HepG2 (cell line): ENCODE measurements around the gene FAM120B. TPM values are rescaled to one million over a fixed set of nuclear protein-coding genes. Genes with fewer than 3 reads are reported as not detected.

Source experiments
- ATAC-seq: fragments of 200-7000 bp; cut with Tn5 transposase; 3 replicates; pipeline ENCODE4 v1.9.1; 2020; ENCODE audit warnings: mild to moderate bottlenecking, moderate library complexity
- BruUV-seq: library from RNA; stranded (reverse); fragments of 400-500 nt; replicated peaks from 2 replicates; lab custom pipeline; 2021; lab: Mats Ljungman, UMichigan
- CTCF ChIA-PET: fragments of 300-600 bp; formaldehyde crosslinking; extraction: SDS; loops from one replicate; lab custom pipeline; 2021; ENCODE audit warnings: low total read pairs, inconsistent platforms, low intra/inter-chr PET ratio; lab: Yijun Ruan, JAX
- POLR2A ChIA-PET: fragments of 350-600 bp; sonication (Branson Sonifier 250); formaldehyde crosslinking; loops from one replicate; lab custom pipeline; 2020; ENCODE audit warnings: antibody characterized with exemption, inconsistent platforms; lab: Yijun Ruan, JAX
- DNase-seq: peaks from one replicate; pipeline ENCODE4 v3.0.0-alpha.2; 2015; ENCODE audit warnings: low spot score
- FAIRE-seq: peaks from 3 replicates; lab custom pipeline; 2011; peaks lifted over from hg19 to GRCh38; lab: Jason Lieb, UNC
- H2AFZ ChIP-seq: one replicate; pipeline ENCODE4 v1.6.1; 2011; ENCODE audit warnings: low read length, inconsistent platforms
- H3K27ac ChIP-seq: fragments of 300-600 bp; 3 replicates; pipeline ENCODE4 v1.8.0; 2011; ENCODE audit warnings: mixed run types, mild to moderate bottlenecking, mixed read lengths, low read length, inconsistent platforms; ENCODE audit not compliant: insufficient read depth; ENCODE audit errors: extremely low read length
- H3K27me3 ChIP-seq, 2 experiments: fragments of 200-600 bp in 1 of 2; 2 replicates in 1 of 2; 3 replicates in 1 of 2; pipeline versions ENCODE4 v1.6.0 to v1.8.0; 2011; ENCODE audit warnings: low read length in 2 of 2, mild to moderate bottlenecking in 2 of 2, moderate library complexity in 2 of 2, inconsistent platforms in 1 of 2; ENCODE audit not compliant: insufficient read depth in 2 of 2, control insufficient read depth in 1 of 2
- H3K36me3 ChIP-seq, 2 experiments: fragments of 200-600 bp in 1 of 2; replicated peaks in 1 of 2; 2 replicates in 1 of 2; 3 replicates in 1 of 2; pipeline versions ENCODE4 v1.5.1 to v1.8.0; 2011; ENCODE audit warnings: low read length in 2 of 2, inconsistent platforms in 1 of 2; ENCODE audit not compliant: insufficient read depth in 2 of 2, control insufficient read depth in 1 of 2
- H3K4me1 ChIP-seq: 2 replicates; pipeline ENCODE4 v1.5.1; 2012; ENCODE audit warnings: low read length, inconsistent platforms; ENCODE audit not compliant: insufficient read depth
- H3K4me2 ChIP-seq: 2 replicates; pipeline ENCODE4 v1.6.0; 2011; ENCODE audit warnings: low read depth, low read length, inconsistent platforms
- H3K4me3 ChIP-seq, 3 experiments: fragments of 200-600 bp in 1 of 3; sonication (generic), shearing (Covaris generic) in 1 of 3; replicated peaks in 1 of 3; 2 replicates each; pipeline ENCODE4 v1.5.1; 2011 to 2016; ENCODE audit warnings: low read length in 3 of 3, inconsistent platforms in 2 of 3, low read depth in 2 of 3, mild to moderate bottlenecking in 2 of 3, control low read depth in 1 of 3, mixed read lengths in 1 of 3; ENCODE audit not compliant: insufficient read depth in 1 of 3
- H3K79me2 ChIP-seq: one replicate; pipeline ENCODE4 v1.6.1; 2011; ENCODE audit warnings: low read length, inconsistent platforms; ENCODE audit not compliant: insufficient read depth
- H3K9ac ChIP-seq: 2 replicates; pipeline ENCODE4 v1.6.0; 2011; ENCODE audit warnings: mild to moderate bottlenecking, low read depth, low read length, inconsistent platforms; ENCODE audit not compliant: insufficient read depth
- H3K9me3 ChIP-seq: 2 replicates; pipeline ENCODE4 v1.5.1; 2012; ENCODE audit warnings: mild to moderate bottlenecking, low read length
- H4K20me1 ChIP-seq: 2 replicates; pipeline ENCODE4 v1.6.0; 2011; ENCODE audit warnings: inconsistent platforms, mild to moderate bottlenecking, low read length, moderate library complexity; ENCODE audit not compliant: insufficient read depth
- ARNT2 ChIP-seq: sonication (generic); formaldehyde crosslinking; IDR thresholded peaks from 2 replicates; pipeline ENCODE4 v1.8.0; 2022; ENCODE audit warnings: mild to moderate bottlenecking, low read depth, missing genetic modification reagents, moderate library complexity
- HIVEP1 ChIP-seq: sonication (generic); formaldehyde crosslinking; IDR thresholded peaks from 2 replicates; pipeline ENCODE4 v1.4.0; 2020; ENCODE audit warnings: mild to moderate bottlenecking, missing genetic modification reagents
- HNRNPH1 ChIP-seq: fragments of 200-400 bp; formaldehyde crosslinking; optimal IDR thresholded peaks from 2 replicates; pipeline ENCODE3; 2017; ENCODE audit warnings: mild to moderate bottlenecking, low read depth, low read length
- KAT8 ChIP-seq: IDR thresholded peaks from 2 replicates; pipeline ENCODE4 v1.6.1; 2016; ENCODE audit warnings: missing genetic modification reagents, missing compliant biosample characterization
- SP140L ChIP-seq: sonication (generic); formaldehyde crosslinking; IDR thresholded peaks from 2 replicates; pipeline ENCODE4 v1.4.0; 2020; ENCODE audit warnings: missing genetic modification reagents, borderline replicate concordance
- TCF7 ChIP-seq: sonication (generic); IDR thresholded peaks from 2 replicates; pipeline ENCODE4 v1.6.1; 2016; ENCODE audit warnings: antibody characterized with exemption, low read depth
- ZFP37 ChIP-seq: sonication (generic); formaldehyde crosslinking; IDR thresholded peaks from 2 replicates; pipeline ENCODE4 v1.4.0; 2020; ENCODE audit warnings: missing genetic modification reagents, borderline replicate concordance
- ZFYVE20 ChIP-seq: sonication (generic); formaldehyde crosslinking; IDR thresholded peaks from 2 replicates; pipeline ENCODE4 v1.8.0; 2023; ENCODE audit warnings: low read depth, mild to moderate bottlenecking, moderate library complexity, missing genetic modification reagents, borderline replicate concordance
- ZNF317 ChIP-seq: sonication (generic); formaldehyde crosslinking; IDR thresholded peaks from 2 replicates; pipeline ENCODE4 v1.5.0; 2020; ENCODE audit warnings: mild to moderate bottlenecking, missing genetic modification reagents
- ZNF326 ChIP-seq: sonication (generic); formaldehyde crosslinking; IDR thresholded peaks from 2 replicates; pipeline ENCODE4 v1.4.0; 2020; ENCODE audit warnings: missing genetic modification reagents, borderline replicate concordance
- ZNF615 ChIP-seq: sonication (generic); formaldehyde crosslinking; IDR thresholded peaks from 2 replicates; pipeline ENCODE4 v1.5.0; 2020; ENCODE audit warnings: mild to moderate bottlenecking, missing genetic modification reagents, borderline replicate concordance
- ZNF850 ChIP-seq: sonication (generic); formaldehyde crosslinking; conservative IDR thresholded peaks from 2 replicates; pipeline ENCODE4 v1.9.0; 2021; ENCODE audit warnings: mild to moderate bottlenecking, missing genetic modification reagents
- ZSCAN25 ChIP-seq: sonication (generic); formaldehyde crosslinking; IDR thresholded peaks from 2 replicates; pipeline ENCODE4 v1.8.0; 2022; ENCODE audit warnings: mild to moderate bottlenecking, missing genetic modification reagents
- WGBS: methylation state at CpG from one replicate; pipeline ENCODE4 v1.1.6; 2017; ENCODE audit warnings: low lambda C conversion rate; 5-methylcytosine and 5-hydroxymethylcytosine counted together
- in situ Hi-C: cut with HindIII; loops from 2 replicates; pipeline ENCODE4 v1.10.0; 2017; ENCODE audit warnings: low pct_unique_long_range_greater_than_20kb; ENCODE audit not compliant: extremely low pct_ligation_motif_present
- intact Hi-C: fragments of 100-400 bp; cut with micrococcal nuclease; formaldehyde crosslinking; loops from one replicate; pipeline ENCODE4 v1.10.0; 2022; ENCODE audit not compliant: unreplicated experiment
- polyA plus RNA-seq, 8 experiments: library from polyadenylated mRNA; depleted of rRNA in 3 of 8; stranded (reverse) in 7 of 8; unstranded in 1 of 8; fragments of >200 nt; fragmentation: Illumina TruSeq in 4 of 8; extraction: Trizol in 4 of 8; gene quantifications; 2 replicates each; pipeline versions ENCODE4 v1.2.1 to v1.2.3, GENCODE V29; 2011 to 2016; ENCODE audit warnings: low read depth in 4 of 8, missing spikeins in 1 of 8, mixed read lengths in 1 of 8; ENCODE audit not compliant: insufficient read depth in 1 of 8
- total RNA-seq, 5 experiments: library from RNA; depleted of rRNA; stranded (reverse); fragments of >200 nt; fragmentation: Illumina TruSeq; extraction: Trizol; gene quantifications; 2 replicates each; pipeline ENCODE4 v1.2.3, GENCODE V29; 2016; ENCODE audit warnings: low read depth in 1 of 5
- TF ChIP-seq, protein P1 (sequence below): sonication (generic); formaldehyde crosslinking; IDR thresholded peaks from 2 replicates; pipeline ENCODE4 v1.4.0; 2020; ENCODE audit warnings: missing genetic modification reagents, mild to moderate bottlenecking, borderline replicate concordance
- TF ChIP-seq, protein P2 (sequence below): sonication (generic); formaldehyde crosslinking; IDR thresholded peaks from 2 replicates; pipeline ENCODE4 v1.8.0; 2022; ENCODE audit warnings: mild to moderate bottlenecking, missing genetic modification reagents, moderate library complexity
- TF ChIP-seq, protein P3 (sequence below): sonication (generic); formaldehyde crosslinking; IDR thresholded peaks from 2 replicates; pipeline ENCODE4 v1.8.1; 2022; ENCODE audit warnings: low read depth, mild to moderate bottlenecking, missing genetic modification reagents
- TF ChIP-seq, protein P4 (sequence below): IDR thresholded peaks from 2 replicates; pipeline ENCODE4 v1.6.1; 2012; ENCODE audit warnings: inconsistent platforms
- TF ChIP-seq, protein P5 (sequence below): IDR thresholded peaks from 2 replicates; pipeline ENCODE4 v1.6.1; 2016; ENCODE audit warnings: control low read depth

The FAM120B gene
- total and polyA plus RNA-seq, 2 of the 13 experiments (the other 11 are each of a cell fraction or from before 2014, with no cell fraction given) = 9.2 to 10.7 TPM

DNA sequence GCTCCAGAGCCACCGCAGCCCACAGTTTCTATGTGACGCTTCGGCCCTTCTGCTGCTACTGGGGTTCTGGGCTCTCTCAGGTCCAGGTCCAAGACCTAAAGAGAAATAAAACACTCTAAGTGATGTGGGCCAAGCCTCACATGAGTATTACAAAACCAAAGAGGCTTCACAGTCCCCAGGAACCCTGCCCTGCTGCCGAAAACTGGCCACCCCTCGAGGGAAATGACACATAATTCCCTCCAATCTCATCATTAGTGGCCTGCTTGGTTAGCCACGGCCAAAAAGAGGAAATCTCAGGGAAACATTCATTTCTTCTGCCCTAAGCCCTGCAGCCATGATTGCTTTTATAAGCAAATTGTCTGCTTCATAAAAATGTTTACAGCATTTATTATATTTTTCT is 48.2 kb upstream of the FAM120B start:
- ChIA-PET POLR2A (no interaction called here), CTCF (no interaction called here)
- intact Hi-C loops (no loop called here), in situ Hi-C loops (no loop called here)
- H3K9me3 ChIP-seq = no peaks in the 10 kb centered on the region
- peaks cover 16 to 81% of the 10 kb centered on the region in 2 experiments; a peak in 4 of 5 replicates for H3K27me3 ChIP-seq
- ATAC-seq = no peak
- H3K27ac ChIP-seq = no peak overlapping the region
- BruUV-seq = no TSS peak
- H3K79me2 ChIP-seq = no peaks in the 10 kb centered on the region
- no peak overlapping the region for H2AFZ ChIP-seq
- no peak overlapping the region for H3K4me2 ChIP-seq
- WGBS = 35% methylated on average over 6 of the region's 6 CpGs
- H3K9ac ChIP-seq = no peak overlapping the region
- H3K4me3 ChIP-seq = no peak overlapping the region
- no peaks in the 10 kb centered on the region for H4K20me1 ChIP-seq
- TF ChIP-seq, protein P1, sequence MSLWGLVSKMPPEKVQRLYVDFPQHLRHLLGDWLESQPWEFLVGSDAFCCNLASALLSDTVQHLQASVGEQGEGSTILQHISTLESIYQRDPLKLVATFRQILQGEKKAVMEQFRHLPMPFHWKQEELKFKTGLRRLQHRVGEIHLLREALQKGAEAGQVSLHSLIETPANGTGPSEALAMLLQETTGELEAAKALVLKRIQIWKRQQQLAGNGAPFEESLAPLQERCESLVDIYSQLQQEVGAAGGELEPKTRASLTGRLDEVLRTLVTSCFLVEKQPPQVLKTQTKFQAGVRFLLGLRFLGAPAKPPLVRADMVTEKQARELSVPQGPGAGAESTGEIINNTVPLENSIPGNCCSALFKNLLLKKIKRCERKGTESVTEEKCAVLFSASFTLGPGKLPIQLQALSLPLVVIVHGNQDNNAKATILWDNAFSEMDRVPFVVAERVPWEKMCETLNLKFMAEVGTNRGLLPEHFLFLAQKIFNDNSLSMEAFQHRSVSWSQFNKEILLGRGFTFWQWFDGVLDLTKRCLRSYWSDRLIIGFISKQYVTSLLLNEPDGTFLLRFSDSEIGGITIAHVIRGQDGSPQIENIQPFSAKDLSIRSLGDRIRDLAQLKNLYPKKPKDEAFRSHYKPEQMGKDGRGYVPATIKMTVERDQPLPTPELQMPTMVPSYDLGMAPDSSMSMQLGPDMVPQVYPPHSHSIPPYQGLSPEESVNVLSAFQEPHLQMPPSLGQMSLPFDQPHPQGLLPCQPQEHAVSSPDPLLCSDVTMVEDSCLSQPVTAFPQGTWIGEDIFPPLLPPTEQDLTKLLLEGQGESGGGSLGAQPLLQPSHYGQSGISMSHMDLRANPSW (CRISPR knock-in tag) = no peak
- TF ChIP-seq ARNT2 (CRISPR knock-in tag) (no peak), SP140L (CRISPR knock-in tag) (no peak), ZSCAN25 (CRISPR knock-in tag) (no peak), HIVEP1 (CRISPR knock-in tag) (no peak), ZNF615 (CRISPR knock-in tag) (no peak), TCF7 (no peak), HNRNPH1 (no peak), ZFP37 (CRISPR knock-in tag) (no peak), ZNF850 (CRISPR knock-in tag) (no peak), ZNF317 (CRISPR knock-in tag) (no peak), ZNF326 (CRISPR knock-in tag) (no peak), KAT8 (CRISPR knock-in tag) (no peak), ZFYVE20 (CRISPR knock-in tag) (no peak)
- TF ChIP-seq, protein P2, sequence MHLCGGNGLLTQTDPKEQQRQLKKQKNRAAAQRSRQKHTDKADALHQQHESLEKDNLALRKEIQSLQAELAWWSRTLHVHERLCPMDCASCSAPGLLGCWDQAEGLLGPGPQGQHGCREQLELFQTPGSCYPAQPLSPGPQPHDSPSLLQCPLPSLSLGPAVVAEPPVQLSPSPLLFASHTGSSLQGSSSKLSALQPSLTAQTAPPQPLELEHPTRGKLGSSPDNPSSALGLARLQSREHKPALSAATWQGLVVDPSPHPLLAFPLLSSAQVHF (CRISPR knock-in tag) = no peak
- TF ChIP-seq, protein P3, sequence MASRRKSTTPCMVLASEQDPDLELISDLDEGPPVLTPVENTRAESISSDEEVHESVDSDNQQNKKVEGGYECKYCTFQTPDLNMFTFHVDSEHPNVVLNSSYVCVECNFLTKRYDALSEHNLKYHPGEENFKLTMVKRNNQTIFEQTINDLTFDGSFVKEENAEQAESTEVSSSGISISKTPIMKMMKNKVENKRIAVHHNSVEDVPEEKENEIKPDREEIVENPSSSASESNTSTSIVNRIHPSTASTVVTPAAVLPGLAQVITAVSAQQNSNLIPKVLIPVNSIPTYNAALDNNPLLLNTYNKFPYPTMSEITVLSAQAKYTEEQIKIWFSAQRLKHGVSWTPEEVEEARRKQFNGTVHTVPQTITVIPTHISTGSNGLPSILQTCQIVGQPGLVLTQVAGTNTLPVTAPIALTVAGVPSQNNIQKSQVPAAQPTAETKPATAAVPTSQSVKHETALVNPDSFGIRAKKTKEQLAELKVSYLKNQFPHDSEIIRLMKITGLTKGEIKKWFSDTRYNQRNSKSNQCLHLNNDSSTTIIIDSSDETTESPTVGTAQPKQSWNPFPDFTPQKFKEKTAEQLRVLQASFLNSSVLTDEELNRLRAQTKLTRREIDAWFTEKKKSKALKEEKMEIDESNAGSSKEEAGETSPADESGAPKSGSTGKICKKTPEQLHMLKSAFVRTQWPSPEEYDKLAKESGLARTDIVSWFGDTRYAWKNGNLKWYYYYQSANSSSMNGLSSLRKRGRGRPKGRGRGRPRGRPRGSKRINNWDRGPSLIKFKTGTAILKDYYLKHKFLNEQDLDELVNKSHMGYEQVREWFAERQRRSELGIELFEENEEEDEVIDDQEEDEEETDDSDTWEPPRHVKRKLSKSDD (CRISPR knock-in tag) = no peak
- TF ChIP-seq, protein P4, sequence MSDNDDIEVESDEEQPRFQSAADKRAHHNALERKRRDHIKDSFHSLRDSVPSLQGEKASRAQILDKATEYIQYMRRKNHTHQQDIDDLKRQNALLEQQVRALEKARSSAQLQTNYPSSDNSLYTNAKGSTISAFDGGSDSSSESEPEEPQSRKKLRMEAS = no peak
- TF ChIP-seq, protein P5, sequence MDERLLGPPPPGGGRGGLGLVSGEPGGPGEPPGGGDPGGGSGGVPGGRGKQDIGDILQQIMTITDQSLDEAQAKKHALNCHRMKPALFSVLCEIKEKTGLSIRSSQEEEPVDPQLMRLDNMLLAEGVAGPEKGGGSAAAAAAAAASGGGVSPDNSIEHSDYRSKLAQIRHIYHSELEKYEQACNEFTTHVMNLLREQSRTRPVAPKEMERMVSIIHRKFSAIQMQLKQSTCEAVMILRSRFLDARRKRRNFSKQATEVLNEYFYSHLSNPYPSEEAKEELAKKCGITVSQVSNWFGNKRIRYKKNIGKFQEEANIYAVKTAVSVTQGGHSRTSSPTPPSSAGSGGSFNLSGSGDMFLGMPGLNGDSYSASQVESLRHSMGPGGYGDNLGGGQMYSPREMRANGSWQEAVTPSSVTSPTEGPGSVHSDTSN (CRISPR knock-in tag) = no peak
- no peaks in the 10 kb centered on the region for H3K4me1 ChIP-seq
- H3K36me3 ChIP-seq = no peaks in the 10 kb centered on the region
- DNase-seq = no peak
- FAIRE-seq = no peak
